GM18868 (cell line): ENCODE measurements around the gene HPS3.
"Not testable (repeated sequence)": the region's sequence is repeated elsewhere in the genome, so short reads cannot be mapped to it uniquely, and the experiment has no call there.

ENCODE experiments used
- ATAC-seq: cut with Tn5 transposase; IDR thresholded peaks from one replicate; pipeline ENCODE4 v1.9.1; 2021; ENCODE audit warnings: mild to moderate bottlenecking, moderate library complexity; ENCODE audit not compliant: unreplicated experiment

The HPS3 gene

GRCh38 chr3:149129326-149130205, at the start of gene HPS3:
HPS3 (plus strand) TSS chr3:149129638; CDS start chr3:149129724, 86 bp downstream.
- peak; percentile 95 for ATAC-seq

- ATAC-seq = no peak
Measured at GRCh38 chr3:149080011-149080698, 49.3 kb upstream of the HPS3 start.

- no peak for ATAC-seq
Measured at GRCh38 chr3:149080699-149081091, 48.7 kb upstream of the HPS3 start.

- ATAC-seq = no peak
Measured at GRCh38 chr3:149081772-149082171, 47.7 kb upstream of the HPS3 start.

- ATAC-seq = peak; percentile 36
Measured at GRCh38 chr3:149085828-149086231, 43.6 kb upstream of the HPS3 start.

- peak; percentile 96 for ATAC-seq
Measured at GRCh38 chr3:149086232-149086988, 43.0 kb upstream of the HPS3 start, which contains the start of gene HLTF. HLTF (minus strand) TSS chr3:149086533; CDS start chr3:149086336, 197 bp downstream.

GRCh38 chr3:149087208-149087607, 42.2 kb upstream of the HPS3 start:
- no peak for ATAC-seq

- no peak for ATAC-seq
Measured at GRCh38 chr3:149089395-149089794, 40.0 kb upstream of the HPS3 start.

GRCh38 chr3:149090461-149090860, 39.0 kb upstream of the HPS3 start:
- no peak for ATAC-seq

- ATAC-seq = peak; percentile 32
Measured at GRCh38 chr3:149090907-149091306, 38.5 kb upstream of the HPS3 start.

- no peak for ATAC-seq
Measured at GRCh38 chr3:149091983-149092382, 37.5 kb upstream of the HPS3 start.

GRCh38 chr3:149095487-149095886, 34.0 kb upstream of the HPS3 start:
- peak; percentile 92 for ATAC-seq

- ATAC-seq = not testable (repeated sequence)
Measured at GRCh38 chr3:149097987-149098386, 31.5 kb upstream of the HPS3 start.

GRCh38 chr3:149101154-149101553, 28.3 kb upstream of the HPS3 start:
- ATAC-seq = no peak

GRCh38 chr3:149101641-149102040, 27.8 kb upstream of the HPS3 start:
- no peak for ATAC-seq

GRCh38 chr3:149104484-149104883, 25.0 kb upstream of the HPS3 start:
- ATAC-seq = no peak

- no peak for ATAC-seq
Measured at GRCh38 chr3:149114458-149114857, 15.0 kb upstream of the HPS3 start.

- ATAC-seq = no peak
Measured at GRCh38 chr3:149115114-149115513, 14.3 kb upstream of the HPS3 start.

GRCh38 chr3:149118724-149119123, 10.7 kb upstream of the HPS3 start:
- no peak for ATAC-seq

GRCh38 chr3:149119466-149119865, 10.0 kb upstream of the HPS3 start:
- no peak for ATAC-seq
